Keratinocyte (primary cell): ENCODE measurements around the gene TPRG1L. TPM values are rescaled to one million over a fixed set of nuclear protein-coding genes. Genes with fewer than 3 reads are reported as not detected.

Source experiments
- DNase-seq: peaks from one replicate; pipeline ENCODE4 v3.0.0-alpha.2; 2011; ENCODE audit warnings: low read depth, missing footprints, low spot score
- FAIRE-seq: peaks from 2 replicates; lab custom pipeline; 2011; peaks lifted over from hg19 to GRCh38; lab: Jason Lieb, UNC
- H2AFZ ChIP-seq: 2 replicates; pipeline ENCODE4 v1.6.0; 2012; ENCODE audit warnings: low read length, control low read depth, inconsistent platforms; ENCODE audit not compliant: control insufficient read depth
- H3K27ac ChIP-seq: 2 replicates; pipeline ENCODE4 v1.5.1; 2011; ENCODE audit warnings: low read length; ENCODE audit not compliant: control insufficient read depth, insufficient read depth
- H3K27me3 ChIP-seq: 3 replicates; pipeline ENCODE4 v1.6.0; 2011; ENCODE audit warnings: low read length; ENCODE audit not compliant: control insufficient read depth, insufficient read depth; ENCODE audit errors: extremely low read depth
- H3K36me3 ChIP-seq, 2 experiments: 2 replicates in 1 of 2; 3 replicates in 1 of 2; pipeline ENCODE4 v1.5.1; 2011; ENCODE audit warnings: low read length in 2 of 2, mild to moderate bottlenecking in 1 of 2; ENCODE audit not compliant: control insufficient read depth in 2 of 2, insufficient read depth in 2 of 2; ENCODE audit errors: extremely low read depth in 1 of 2
- H3K4me1 ChIP-seq: 3 replicates; pipeline ENCODE4 v1.5.1; 2011; ENCODE audit warnings: low read length; ENCODE audit not compliant: control insufficient read depth, insufficient read depth; ENCODE audit errors: extremely low read depth
- H3K4me2 ChIP-seq: 3 replicates; pipeline ENCODE4 v1.6.0; 2011; ENCODE audit warnings: low read depth, low read length; ENCODE audit not compliant: control insufficient read depth, insufficient read depth; ENCODE audit errors: extremely low read depth
- H3K4me3 ChIP-seq, 3 experiments: fragments of 200-600 bp in 1 of 3; sonication (generic) in 1 of 3; 2 replicates in 2 of 3; 3 replicates in 1 of 3; pipeline ENCODE4 v1.5.1; 2011 to 2016; ENCODE audit warnings: low read length in 3 of 3, mild to moderate bottlenecking in 3 of 3, control low read depth in 2 of 3, inconsistent platforms in 1 of 3, low read depth in 1 of 3, mixed read lengths in 1 of 3, mixed run types in 1 of 3, moderate library complexity in 1 of 3; ENCODE audit not compliant: control insufficient read depth in 2 of 3, insufficient read depth in 2 of 3; ENCODE audit errors: extremely low read depth in 1 of 3
- H3K79me2 ChIP-seq: 2 replicates; pipeline ENCODE4 v1.6.0; 2012; ENCODE audit warnings: low read length; ENCODE audit not compliant: control insufficient read depth, insufficient read depth
- H3K9ac ChIP-seq: 3 replicates; pipeline ENCODE4 v1.6.0; 2011; ENCODE audit warnings: low read length; ENCODE audit not compliant: control insufficient read depth, insufficient read depth; ENCODE audit errors: extremely low read depth
- H3K9me1 ChIP-seq: 3 replicates; pipeline ENCODE4 v1.6.0; 2011; ENCODE audit warnings: low read length; ENCODE audit not compliant: control insufficient read depth, insufficient read depth; ENCODE audit errors: extremely low read depth
- H3K9me3 ChIP-seq: 2 replicates; pipeline ENCODE4 v1.5.1; 2012; ENCODE audit warnings: low read depth, low read length; ENCODE audit not compliant: control insufficient read depth
- H4K20me1 ChIP-seq: 3 replicates; pipeline ENCODE4 v1.6.0; 2011; ENCODE audit warnings: low read length; ENCODE audit not compliant: control insufficient read depth, insufficient read depth; ENCODE audit errors: extremely low read depth
- EZH2 ChIP-seq: IDR thresholded peaks from one replicate; pipeline ENCODE4 v1.6.1; 2012; ENCODE audit warnings: inconsistent platforms, mild to moderate bottlenecking, low read length, moderate library complexity
- dilution Hi-C: fragments of 300-500 bp; cut with MboI; formaldehyde crosslinking; loops from one replicate; pipeline ENCODE4 v1.7.0; 2020; ENCODE audit warnings: low sequenced_read_pairs; ENCODE audit not compliant: extremely low pct_ligation_motif_present
- polyA plus RNA-seq, 5 experiments: library from polyadenylated mRNA; depleted of rRNA in 3 of 5; stranded (reverse) in 3 of 5; stranded (forward) in 1 of 5; unstranded in 1 of 5; fragments of >200 nt; gene quantifications; 1 replicate in 1 of 5; 2 replicates in 3 of 5; 3 replicates in 1 of 5; pipeline versions ENCODE4 v1.2.1 to v1.2.3, GENCODE V29; 2011 to 2012; ENCODE audit warnings: missing spikeins in 2 of 5, low read depth in 1 of 5, low replicate concordance in 1 of 5
- TF ChIP-seq, protein P1 (sequence below), 3 experiments: IDR thresholded peaks in 1 of 3; conservative IDR thresholded peaks in 1 of 3; optimal IDR thresholded peaks in 1 of 3; 2 replicates in 2 of 3; 3 replicates in 1 of 3; pipeline versions ENCODE3 to v1.5.1; 2011; ENCODE audit warnings: low read length in 3 of 3, mild to moderate bottlenecking in 3 of 3, moderate library complexity in 2 of 3, control low read depth in 1 of 3, inconsistent platforms in 1 of 3; ENCODE audit not compliant: insufficient read depth in 2 of 3; ENCODE audit errors: extremely low read depth in 1 of 3

The TPRG1L gene
- polyA plus RNA-seq, 1 donor (not counting 4 experiments of a cell fraction or from before 2014, with no cell fraction given) = 57.4 TPM

DNA sequence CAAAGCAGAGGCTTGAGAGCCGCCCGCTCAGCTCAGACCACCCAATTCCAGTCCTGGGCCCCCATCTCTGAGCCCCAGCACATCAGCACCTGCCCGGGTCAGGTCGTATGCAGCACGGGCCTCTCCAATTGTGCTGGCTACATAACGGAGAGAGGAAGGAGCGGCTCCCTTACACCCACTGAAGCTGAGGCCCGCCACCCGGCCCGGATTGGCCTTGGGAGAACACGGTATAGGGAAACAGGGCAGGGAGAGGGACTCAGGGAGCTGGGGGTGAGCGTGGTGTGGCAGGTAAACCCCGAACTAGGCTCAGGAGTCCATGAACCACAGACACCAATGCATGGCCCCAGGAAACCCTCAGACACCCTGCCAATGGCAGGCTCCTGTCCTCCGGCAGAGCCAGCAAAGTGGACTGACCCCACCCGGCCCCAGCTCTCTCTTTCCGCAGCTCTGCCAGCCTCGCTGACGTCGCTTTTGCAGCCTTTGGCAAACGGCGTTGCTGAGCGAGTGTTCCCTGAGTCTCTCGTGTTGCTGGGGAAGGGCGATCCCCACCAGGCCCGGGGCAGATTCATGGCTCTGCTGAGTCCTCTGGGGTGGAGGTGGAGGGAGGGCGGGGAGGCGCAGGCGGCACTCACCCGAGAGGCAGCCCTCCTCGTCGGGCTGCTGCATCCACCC lies 30.0 kb upstream of the TPRG1L start:
- H3K4me3 ChIP-seq = no peak overlapping the region
- no peaks in the 10 kb centered on the region for H3K9me1 ChIP-seq
- H3K4me1 ChIP-seq = peaks cover 6% of the 10 kb centered on the region
- dilution Hi-C loops = no loop called here
- DNase-seq = no peak
- H4K20me1 ChIP-seq = no peaks in the 10 kb centered on the region
- no peak overlapping the region for H3K9ac ChIP-seq
- no peak overlapping the region for H3K4me2 ChIP-seq
- H3K79me2 ChIP-seq = no peaks in the 10 kb centered on the region
- H2AFZ ChIP-seq = no peak overlapping the region
- H3K9me3 ChIP-seq = no peaks in the 10 kb centered on the region
- no peaks in the 10 kb centered on the region for H3K27me3 ChIP-seq
- FAIRE-seq = no peak
- TF ChIP-seq EZH2 = no peak
- TF ChIP-seq, protein P1, sequence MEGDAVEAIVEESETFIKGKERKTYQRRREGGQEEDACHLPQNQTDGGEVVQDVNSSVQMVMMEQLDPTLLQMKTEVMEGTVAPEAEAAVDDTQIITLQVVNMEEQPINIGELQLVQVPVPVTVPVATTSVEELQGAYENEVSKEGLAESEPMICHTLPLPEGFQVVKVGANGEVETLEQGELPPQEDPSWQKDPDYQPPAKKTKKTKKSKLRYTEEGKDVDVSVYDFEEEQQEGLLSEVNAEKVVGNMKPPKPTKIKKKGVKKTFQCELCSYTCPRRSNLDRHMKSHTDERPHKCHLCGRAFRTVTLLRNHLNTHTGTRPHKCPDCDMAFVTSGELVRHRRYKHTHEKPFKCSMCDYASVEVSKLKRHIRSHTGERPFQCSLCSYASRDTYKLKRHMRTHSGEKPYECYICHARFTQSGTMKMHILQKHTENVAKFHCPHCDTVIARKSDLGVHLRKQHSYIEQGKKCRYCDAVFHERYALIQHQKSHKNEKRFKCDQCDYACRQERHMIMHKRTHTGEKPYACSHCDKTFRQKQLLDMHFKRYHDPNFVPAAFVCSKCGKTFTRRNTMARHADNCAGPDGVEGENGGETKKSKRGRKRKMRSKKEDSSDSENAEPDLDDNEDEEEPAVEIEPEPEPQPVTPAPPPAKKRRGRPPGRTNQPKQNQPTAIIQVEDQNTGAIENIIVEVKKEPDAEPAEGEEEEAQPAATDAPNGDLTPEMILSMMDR (optimal IDR thresholded peaks at IDR 0.05 in 1 of 3, IDR thresholded peaks at IDR 0.05 in 1 of 3, conservative IDR thresholded peaks at IDR 0.05 in 1 of 3; ENCODE audit: extremely low read depth in 1 of 3, insufficient read depth in 2 of 3, low read length in 3 of 3) = no peak
- H3K27ac ChIP-seq = no peak overlapping the region
- no peaks in the 10 kb centered on the region for H3K36me3 ChIP-seq

DNA sequence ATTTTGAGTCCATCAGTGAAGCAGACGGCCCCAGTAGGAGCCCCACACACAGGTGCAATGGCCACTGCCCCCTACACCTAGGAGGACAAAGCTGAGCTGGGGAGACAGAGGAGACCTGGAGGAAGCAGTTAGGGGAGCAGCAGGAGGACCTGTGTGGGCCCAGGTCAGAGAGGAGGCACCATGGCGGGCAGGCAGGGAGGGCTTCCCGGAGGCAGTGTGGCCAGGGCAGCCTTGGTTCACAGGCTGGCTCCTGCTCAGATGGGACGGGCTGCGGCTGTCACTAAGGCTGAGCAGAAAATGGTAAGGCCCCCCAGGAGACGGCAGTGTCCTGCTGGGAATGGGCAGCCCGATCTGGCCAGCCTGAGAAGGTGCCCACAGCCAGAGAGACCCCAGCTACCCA lies 28.9 kb upstream of the TPRG1L start:
- H3K9me3 ChIP-seq = no peaks in the 10 kb centered on the region
- no peaks in the 10 kb centered on the region for H3K9me1 ChIP-seq
- no peak overlapping the region for H2AFZ ChIP-seq
- H3K27me3 ChIP-seq = no peaks in the 10 kb centered on the region
- H3K27ac ChIP-seq = no peak overlapping the region
- DNase-seq (no peak), FAIRE-seq (no peak)
- H4K20me1 ChIP-seq = no peaks in the 10 kb centered on the region
- no peaks in the 10 kb centered on the region for H3K36me3 ChIP-seq
- TF ChIP-seq, protein P1 (optimal IDR thresholded peaks at IDR 0.05 in 1 of 3, IDR thresholded peaks at IDR 0.05 in 1 of 3, conservative IDR thresholded peaks at IDR 0.05 in 1 of 3; ENCODE audit: extremely low read depth in 1 of 3, insufficient read depth in 2 of 3, low read length in 3 of 3) = no peak
- no peak for TF ChIP-seq EZH2
- dilution Hi-C loops = no loop called here
- H3K9ac ChIP-seq = no peak overlapping the region
- peaks cover 6% of the 10 kb centered on the region for H3K4me1 ChIP-seq
- no peaks in the 10 kb centered on the region for H3K79me2 ChIP-seq
- H3K4me2 ChIP-seq = no peak overlapping the region
- H3K4me3 ChIP-seq = no peak overlapping the region
